Endothelial cell of umbilical vein (primary cell): ENCODE measurements around the gene MEGF11. TPM values are rescaled to one million over a fixed set of nuclear protein-coding genes. Genes with fewer than 3 reads are reported as not detected.

Experiments used
- BruUV-seq: library from RNA; stranded (reverse); fragments of 400-500 nt; replicated peaks from 2 replicates; lab custom pipeline; 2021; lab: Mats Ljungman, UMichigan
- CTCF ChIA-PET: fragments of 300-600, 350-600 bp; sonication (Branson Sonifier 250); formaldehyde crosslinking; loops from one replicate; lab custom pipeline; 2021; ENCODE audit warnings: antibody characterized with exemption, inconsistent platforms; lab: Charles Lee
- POLR2A ChIA-PET: fragments of 300-600, 350-600 bp; sonication (Branson Sonifier 250); formaldehyde crosslinking; loops from one replicate; lab custom pipeline; 2021; ENCODE audit warnings: antibody characterized with exemption, inconsistent platforms; lab: Charles Lee
- DNase-seq: peaks from one replicate; pipeline ENCODE4 v3.0.0-alpha.2; 2011; ENCODE audit warnings: low read depth, low spot score
- FAIRE-seq: peaks from 2 replicates; lab custom pipeline; 2011; peaks lifted over from hg19 to GRCh38; lab: Jason Lieb, UNC
- H2AFZ ChIP-seq: 2 replicates; pipeline ENCODE4 v1.6.0; 2012; ENCODE audit warnings: low read depth, low read length, control low read depth, inconsistent platforms
- H3K27ac ChIP-seq: 2 replicates; pipeline ENCODE4 v1.5.1; 2011; ENCODE audit warnings: low read depth, mild to moderate bottlenecking, control low read depth, low read length, moderate library complexity; ENCODE audit not compliant: insufficient read depth
- H3K27me3 ChIP-seq, 2 experiments: 2 replicates each; pipeline versions ENCODE4 v1.6.0 to v1.6.1; 2011; ENCODE audit warnings: low read length in 2 of 2, mixed read lengths in 1 of 2; ENCODE audit not compliant: control insufficient read depth in 2 of 2, insufficient read depth in 2 of 2
- H3K36me3 ChIP-seq, 2 experiments: 2 replicates in 1 of 2; 3 replicates in 1 of 2; pipeline ENCODE4 v1.5.1; 2011; ENCODE audit warnings: low read length in 2 of 2, mild to moderate bottlenecking in 1 of 2, moderate library complexity in 1 of 2; ENCODE audit not compliant: control insufficient read depth in 2 of 2, insufficient read depth in 2 of 2; ENCODE audit errors: extremely low read depth in 1 of 2
- H3K4me1 ChIP-seq: 3 replicates; pipeline ENCODE4 v1.5.1; 2011; ENCODE audit warnings: mild to moderate bottlenecking, low read length; ENCODE audit not compliant: control insufficient read depth, insufficient read depth; ENCODE audit errors: extremely low read depth
- H3K4me2 ChIP-seq: 2 replicates; pipeline ENCODE4 v1.6.1; 2011; ENCODE audit warnings: low read length, control low read depth, mixed read lengths; ENCODE audit not compliant: insufficient read depth
- H3K4me3 ChIP-seq, 3 experiments: fragments of 200-600 bp in 1 of 3; sonication (generic), shearing (Covaris generic) in 1 of 3; replicated peaks in 1 of 3; 2 replicates each; pipeline ENCODE4 v1.5.1; 2011 to 2016; ENCODE audit warnings: control low read depth in 3 of 3, low read length in 3 of 3, mild to moderate bottlenecking in 2 of 3, inconsistent platforms in 1 of 3, low read depth in 1 of 3, moderate library complexity in 1 of 3; ENCODE audit not compliant: insufficient read depth in 1 of 3
- H3K79me2 ChIP-seq: 2 replicates; pipeline ENCODE4 v1.6.0; 2012; ENCODE audit warnings: low read length, inconsistent platforms; ENCODE audit not compliant: control insufficient read depth, insufficient read depth
- H3K9ac ChIP-seq: replicated peaks from 2 replicates; pipeline ENCODE3; 2011; ENCODE audit warnings: low read length, control low read depth; ENCODE audit not compliant: insufficient read depth; ENCODE audit errors: extremely low read depth
- H3K9me1 ChIP-seq: replicated peaks from 3 replicates; pipeline ENCODE4 v1.6.0; 2011; ENCODE audit warnings: mild to moderate bottlenecking, low read length; ENCODE audit not compliant: control insufficient read depth, insufficient read depth; ENCODE audit errors: extremely low read depth
- H3K9me3 ChIP-seq: replicated peaks from 2 replicates; pipeline ENCODE4 v1.5.1; 2012; ENCODE audit warnings: low read length, inconsistent platforms; ENCODE audit not compliant: control insufficient read depth, insufficient read depth
- H4K20me1 ChIP-seq: replicated peaks from 2 replicates; pipeline ENCODE3; 2011; ENCODE audit warnings: mild to moderate bottlenecking, low read length; ENCODE audit not compliant: control insufficient read depth, insufficient read depth; ENCODE audit errors: extremely low read depth
- CTCF ChIP-seq, 2 donors: IDR thresholded peaks; 1 replicate in 1 of 2; 2 replicates in 1 of 2; pipeline ENCODE4 v1.5.1; 2011; ENCODE audit warnings: low read length in 2 of 2, mild to moderate bottlenecking in 2 of 2, moderate library complexity in 2 of 2, control low read depth in 1 of 2, inconsistent platforms in 1 of 2, low read depth in 1 of 2; ENCODE audit not compliant: insufficient read depth in 1 of 2; ENCODE audit errors: extremely low read depth in 1 of 2
- EZH2 ChIP-seq: IDR thresholded peaks from 2 replicates; pipeline ENCODE4 v1.6.1; 2012; ENCODE audit warnings: borderline replicate concordance, low read depth, mild to moderate bottlenecking, moderate library complexity, low read length, inconsistent platforms; ENCODE audit not compliant: severe bottlenecking
- FOS ChIP-seq: IDR thresholded peaks from 2 replicates; pipeline ENCODE4 v1.6.1; 2011; ENCODE audit warnings: mild to moderate bottlenecking, low read length, moderate library complexity, borderline replicate concordance; ENCODE audit not compliant: insufficient read depth
- GATA2 ChIP-seq: IDR thresholded peaks from 2 replicates; pipeline ENCODE4 v1.7.0; 2011; ENCODE audit warnings: low read depth, mild to moderate bottlenecking, moderate library complexity, mixed read lengths, low read length; ENCODE audit not compliant: insufficient read length, insufficient read depth
- JUN ChIP-seq: IDR thresholded peaks from 2 replicates; pipeline ENCODE4 v1.6.1; 2011; ENCODE audit warnings: borderline replicate concordance, low read depth; ENCODE audit not compliant: insufficient read length, insufficient read depth
- MAX ChIP-seq: IDR thresholded peaks from 2 replicates; pipeline ENCODE4 v1.6.1; 2011; ENCODE audit not compliant: insufficient read depth, insufficient read length
- MYC ChIP-seq: IDR thresholded peaks from one replicate; pipeline ENCODE4 v1.6.1; 2011; ENCODE audit warnings: mild to moderate bottlenecking, low read depth, low read length
- POLR2A ChIP-seq: IDR thresholded peaks from 2 replicates; pipeline ENCODE4 v1.6.1; 2012; ENCODE audit warnings: low read depth, mild to moderate bottlenecking, control low read depth, low read length
- POLR2AphosphoS5 ChIP-seq: IDR thresholded peaks from 2 replicates; pipeline ENCODE4 v1.6.1; 2012; ENCODE audit warnings: low read depth, mild to moderate bottlenecking, control low read depth, low read length, moderate library complexity; ENCODE audit not compliant: insufficient read depth
- dilution Hi-C: fragments of 300-500 bp; cut with MboI; formaldehyde crosslinking; loops from one replicate; pipeline ENCODE4 v1.15.0; 2019; ENCODE audit warnings: low sequenced_read_pairs; ENCODE audit not compliant: extremely low pct_ligation_motif_present
- intact Hi-C: fragments of 100-400 bp; cut with micrococcal nuclease; formaldehyde crosslinking; loops from one replicate; pipeline ENCODE4 v1.10.0; 2022
- polyA plus RNA-seq, 4 experiments: library from polyadenylated mRNA; depleted of rRNA in 3 of 4; stranded (reverse) in 3 of 4; unstranded in 1 of 4; fragments of >200 nt; gene quantifications; 2 replicates each; pipeline versions ENCODE4 v1.2.1 to v1.2.3, GENCODE V29; 2011 to 2012; ENCODE audit warnings: missing spikeins in 1 of 4
- total RNA-seq: library from RNA; stranded (reverse); gene quantifications from 2 replicates; pipeline ENCODE4 v1.2.3, GENCODE V29; 2021

MEGF11 gene
- total and polyA plus RNA-seq, 2 donors (not counting 3 experiments of a cell fraction or from before 2014, with no cell fraction given), result not detected

DNA sequence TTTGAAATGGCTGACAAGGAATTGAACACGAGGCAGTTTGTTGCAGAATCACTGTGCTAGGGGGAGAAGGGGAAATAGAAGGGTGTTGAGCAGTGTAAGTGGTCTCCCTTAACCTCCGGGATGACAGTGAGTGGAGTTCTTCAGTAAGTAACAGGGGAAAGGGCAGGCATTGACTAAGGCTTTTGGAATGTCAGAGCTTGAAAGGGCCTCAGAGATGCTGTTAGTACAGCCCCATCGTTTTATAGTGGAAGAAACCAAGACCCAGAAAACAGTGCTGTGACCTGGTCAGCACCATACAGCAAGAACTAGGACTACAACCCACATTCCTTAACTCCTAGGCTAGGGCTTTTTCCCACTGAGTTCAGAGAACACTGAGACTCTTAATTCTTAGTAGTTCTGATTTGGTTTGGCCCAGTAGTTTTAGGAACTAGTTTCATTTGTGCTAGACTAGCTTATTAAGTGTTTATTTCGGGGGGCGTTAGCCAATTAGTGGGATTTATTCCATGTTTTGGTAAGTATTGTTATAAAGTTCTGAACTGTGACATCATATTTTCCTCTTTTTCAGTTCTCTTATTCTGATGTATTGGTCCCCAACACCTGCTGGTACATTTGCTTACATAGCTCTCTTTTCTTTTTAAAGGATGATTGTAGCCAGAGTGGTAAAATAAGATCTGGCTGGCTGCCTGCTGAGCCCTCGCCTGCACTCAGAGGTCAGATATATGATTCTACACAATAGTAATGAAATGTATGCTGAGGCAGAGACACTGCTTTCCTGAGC lies 350.1 kb downstream of the MEGF11 start:
- BruUV-seq, result no TSS peak
- Histone ChIP-seq H3K27ac (no peak overlapping the region), H3K27me3 (no peaks in the 10 kb centered on the region), H3K4me2 (no peak overlapping the region), H3K36me3 (peaks cover 3 to 19% of the 10 kb centered on the region in 2 experiments), H4K20me1 (no peaks in the 10 kb centered on the region), H2AFZ (no peak overlapping the region), H3K9me1 (no peaks in the 10 kb centered on the region), H3K9ac (no peak overlapping the region), H3K9me3 (no peaks in the 10 kb centered on the region), H3K79me2 (no peaks in the 10 kb centered on the region), H3K4me1 (peaks cover 15% of the 10 kb centered on the region), H3K4me3 (no peak overlapping the region)
- intact Hi-C loops (no loop called here), dilution Hi-C loops (no loop called here)
- CTCF ChIA-PET, result interaction anchor here (2.2 kb wide), 1 partner anchor 18 kb away, joined by 6 read pairs; no protein-coding TSS in a partner anchor
- TF ChIP-seq CTCF (IDR thresholded peaks at IDR 0.05; ENCODE audit: extremely low read depth in 1 of 2, insufficient read depth in 1 of 2, low read depth in 1 of 2, low read length in 2 of 2) (no peak), MAX (no peak), GATA2 (no peak), FOS (no peak), EZH2 (no peak), JUN (no peak), POLR2A (no peak), MYC (no peak), POLR2AphosphoS5 (no peak)
- DNase-seq (no peak), FAIRE-seq (no peak)
- POLR2A ChIA-PET, result no interaction called here
